H1 (cell line): Measurements from ENCODE around the gene SH3GL1. TPM values are rescaled to one million over a fixed set of nuclear protein-coding genes. Genes with fewer than 3 reads are reported as not detected.

ENCODE experiments used
- CTCF ChIA-PET: fragments of 300-600 bp; sonication (Branson Sonifier 250); formaldehyde crosslinking; loops from one replicate; lab custom pipeline; 2021; ENCODE audit not compliant: partially characterized antibody; lab: Charles Lee
- POLR2A ChIA-PET: fragments of 300-600 bp; sonication (Branson Sonifier 250); formaldehyde crosslinking; loops from one replicate; lab custom pipeline; 2021; ENCODE audit warnings: inconsistent platforms; ENCODE audit not compliant: partially characterized antibody; lab: Charles Lee
- DNase-seq, 2 experiments: peaks; one replicate each; pipeline versions ENCODE4 v3.0.0 to v3.0.0-alpha.2; 2010 to 2022; ENCODE audit warnings: low spot score in 2 of 2, low read depth in 1 of 2, mixed read lengths in 1 of 2
- FAIRE-seq: peaks from 2 replicates; lab custom pipeline; 2011; peaks lifted over from hg19 to GRCh38; lab: Jason Lieb, UNC
- H2AFZ ChIP-seq: 2 replicates; pipeline ENCODE4 v1.8.1; 2012; ENCODE audit warnings: low read length, inconsistent platforms
- H2AK5ac ChIP-seq: 2 replicates; pipeline ENCODE4 v1.6.1; 2013; ENCODE audit warnings: low read depth, low read length
- H2BK120ac ChIP-seq: replicated peaks from 2 replicates; pipeline ENCODE3; 2013; ENCODE audit warnings: low read depth, low read length, inconsistent platforms
- H2BK12ac ChIP-seq: 2 replicates; pipeline ENCODE4 v1.6.1; 2013; ENCODE audit warnings: low read depth, low read length
- H2BK15ac ChIP-seq: 2 replicates; pipeline ENCODE4 v1.6.1; 2013; ENCODE audit warnings: low read length
- H2BK20ac ChIP-seq: 2 replicates; pipeline ENCODE4 v1.6.1; 2013; ENCODE audit warnings: low read length
- H2BK5ac ChIP-seq: 2 replicates; pipeline ENCODE4 v1.6.1; 2013; ENCODE audit warnings: low read depth, low read length
- H3K14ac ChIP-seq: 2 replicates; pipeline ENCODE4 v1.6.1; 2013; ENCODE audit warnings: inconsistent platforms; ENCODE audit not compliant: insufficient read length
- H3K18ac ChIP-seq: 2 replicates; pipeline ENCODE4 v1.6.1; 2013; ENCODE audit warnings: low read length; ENCODE audit errors: extremely low read depth
- H3K23ac ChIP-seq: 2 replicates; pipeline ENCODE4 v1.6.1; 2013; ENCODE audit warnings: inconsistent platforms; ENCODE audit not compliant: insufficient read length
- H3K23me2 ChIP-seq: 2 replicates; pipeline ENCODE4 v1.6.1; 2013; ENCODE audit warnings: low read depth, low read length
- H3K27ac ChIP-seq: 2 replicates; pipeline ENCODE4 v1.6.1; 2011; ENCODE audit warnings: low read depth, low read length, inconsistent platforms
- H3K27me3 ChIP-seq, 4 experiments: replicated peaks in 1 of 4; 1 replicate in 1 of 4; 2 replicates in 3 of 4; pipeline versions ENCODE4 v1.6.1 to v1.8.1; 2011 to 2013; ENCODE audit warnings: low read length in 3 of 4, mild to moderate bottlenecking in 3 of 4, inconsistent platforms in 2 of 4, mixed read lengths in 2 of 4, moderate library complexity in 1 of 4; ENCODE audit not compliant: control insufficient read depth in 3 of 4, insufficient read depth in 3 of 4; ENCODE audit errors: extremely low read depth in 1 of 4
- H3K36me3 ChIP-seq, 4 experiments: 2 replicates each; pipeline versions ENCODE4 v1.6.1 to v1.8.1; 2011 to 2013; ENCODE audit warnings: mild to moderate bottlenecking in 4 of 4, low read length in 3 of 4, moderate library complexity in 2 of 4, control low read depth in 1 of 4, inconsistent platforms in 1 of 4; ENCODE audit not compliant: insufficient read depth in 4 of 4, control insufficient read depth in 2 of 4
- H3K4ac ChIP-seq: replicated peaks from 2 replicates; pipeline ENCODE3; 2013; ENCODE audit warnings: low read length, low read depth, mixed read lengths, inconsistent platforms; ENCODE audit not compliant: insufficient read length
- H3K4me1 ChIP-seq, 4 experiments: replicated peaks in 1 of 4; 1 replicate in 1 of 4; 2 replicates in 3 of 4; pipeline versions ENCODE4 v1.6.1 to v1.8.1; 2011 to 2013; ENCODE audit warnings: low read length in 3 of 4, inconsistent platforms in 2 of 4, mixed read lengths in 1 of 4; ENCODE audit not compliant: insufficient read depth in 4 of 4, control insufficient read depth in 3 of 4
- H3K4me2 ChIP-seq, 2 experiments: 2 replicates each; pipeline versions ENCODE4 v1.6.1 to v1.8.1; 2011 to 2013; ENCODE audit warnings: low read depth in 2 of 2, low read length in 2 of 2, control low read depth in 1 of 2, inconsistent platforms in 1 of 2, mild to moderate bottlenecking in 1 of 2; ENCODE audit not compliant: insufficient read depth in 1 of 2
- H3K4me3 ChIP-seq, 4 experiments: fragments of 200-600, 300-600 bp in 1 of 4; sonication (generic), shearing (Covaris generic), sonication (Bioruptor Twin) in 1 of 4; 2 replicates each; pipeline versions ENCODE4 v1.5.1 to v1.8.1; 2011 to 2016; ENCODE audit warnings: low read length in 4 of 4, low read depth in 3 of 4, control low read depth in 2 of 4, inconsistent platforms in 2 of 4, mild to moderate bottlenecking in 2 of 4, mixed read lengths in 1 of 4, moderate library complexity in 1 of 4; ENCODE audit not compliant: insufficient read depth in 2 of 4; ENCODE audit errors: extremely low read depth in 1 of 4
- H3K56ac ChIP-seq: replicated peaks from 2 replicates; pipeline ENCODE3; 2013; ENCODE audit warnings: low read depth, mild to moderate bottlenecking, mixed read lengths, low read length, inconsistent platforms; ENCODE audit not compliant: insufficient read length
- H3K79me1 ChIP-seq: 2 replicates; pipeline ENCODE4 v1.6.1; 2013; ENCODE audit warnings: low read depth, low read length, control low read depth
- H3K79me2 ChIP-seq, 2 experiments: 2 replicates each; pipeline versions ENCODE4 v1.6.1 to v1.8.1; 2012 to 2013; ENCODE audit warnings: low read length in 2 of 2, mild to moderate bottlenecking in 2 of 2, inconsistent platforms in 1 of 2; ENCODE audit not compliant: insufficient read depth in 2 of 2, control insufficient read depth in 1 of 2
- H3K9ac ChIP-seq, 4 experiments: replicated peaks in 1 of 4; 1 replicate in 1 of 4; 2 replicates in 3 of 4; pipeline versions ENCODE4 v1.6.1 to v1.8.1; 2011 to 2013; ENCODE audit warnings: low read depth in 3 of 4, low read length in 3 of 4, control low read depth in 2 of 4, mild to moderate bottlenecking in 2 of 4, moderate library complexity in 2 of 4, inconsistent platforms in 1 of 4; ENCODE audit errors: extremely low read depth in 1 of 4
- H3K9me3 ChIP-seq, 2 experiments: 2 replicates each; pipeline versions ENCODE4 v1.6.1 to v1.8.1; 2012 to 2013; ENCODE audit warnings: mild to moderate bottlenecking in 2 of 2, moderate library complexity in 2 of 2, control low read depth in 1 of 2, inconsistent platforms in 1 of 2, low read depth in 1 of 2, low read length in 1 of 2, mixed read lengths in 1 of 2; ENCODE audit not compliant: insufficient read depth in 2 of 2
- H4K20me1 ChIP-seq, 2 experiments: replicated peaks in 1 of 2; 2 replicates each; pipeline versions ENCODE3 to v1.8.1; 2011 to 2013; ENCODE audit warnings: inconsistent platforms in 2 of 2, low read length in 2 of 2, mild to moderate bottlenecking in 1 of 2; ENCODE audit not compliant: insufficient read depth in 2 of 2, control insufficient read depth in 1 of 2
- H4K5ac ChIP-seq: 2 replicates; pipeline ENCODE4 v1.6.1; 2013; ENCODE audit warnings: low read length, low read depth, mixed read lengths, inconsistent platforms; ENCODE audit not compliant: insufficient read length
- H4K8ac ChIP-seq: 2 replicates; pipeline ENCODE4 v1.8.0; 2013; ENCODE audit warnings: mild to moderate bottlenecking, moderate library complexity, low read length, inconsistent platforms; ENCODE audit not compliant: insufficient read depth; ENCODE audit errors: extremely low read depth
- H4K91ac ChIP-seq: replicated peaks from 2 replicates; pipeline ENCODE3; 2013; ENCODE audit warnings: low read length, mixed read lengths, inconsistent platforms; ENCODE audit not compliant: insufficient read length
- CBX5 ChIP-seq: fragments of 300-800, 300-1000 bp; sonication (generic); IDR thresholded peaks from 2 replicates; pipeline ENCODE4 v1.7.1; 2016; ENCODE audit warnings: antibody characterized with exemption, low read length, low read depth
- WGBS, 2 experiments: shearing (Covaris generic) in 1 of 2; methylation state at CpG; one replicate each; pipeline versions ENCODE4 v1.1.6 to v1.1.7; 2013 to 2015; ENCODE audit warnings: low lambda C conversion rate in 2 of 2, mixed read lengths in 2 of 2, inconsistent platforms in 1 of 2, low coverage in 1 of 2, missing lambda C conversion rate in 1 of 2; ENCODE audit not compliant: insufficient replicate concordance in 2 of 2, insufficient coverage in 1 of 2, insufficient read length in 1 of 2; ENCODE audit errors: extremely low coverage in 1 of 2, missing lambda C conversion rate in 1 of 2; 5-methylcytosine and 5-hydroxymethylcytosine counted together
- polyA plus RNA-seq, 7 experiments: library from polyadenylated mRNA; depleted of rRNA in 3 of 7; stranded (reverse) in 5 of 7; unstranded in 2 of 7; fragments of >200 nt in 5 of 7; fragments of 200-250 nt in 2 of 7; gene quantifications; 1 replicate in 5 of 7; 2 replicates in 1 of 7; 4 replicates in 1 of 7; pipeline versions ENCODE4 v1.2.1 to v1.2.3, GENCODE V29; 2011 to 2013; ENCODE audit warnings: missing spikeins in 2 of 7, mixed read lengths in 2 of 7
- total RNA-seq: library from RNA; stranded (reverse); fragmentation: NEBNext Ultra II Directional; extraction: Animal tissue kit (Norgen Biotek cat#: 25700); gene quantifications from 2 replicates; pipeline ENCODE4 v1.2.1, GENCODE V29; 2021

SH3GL1 gene
- total and polyA plus RNA-seq, 2 of the 8 experiments (the other 6 are each of a cell fraction or from before 2014, with no cell fraction given) = 81.5 to 102 TPM

DNA sequence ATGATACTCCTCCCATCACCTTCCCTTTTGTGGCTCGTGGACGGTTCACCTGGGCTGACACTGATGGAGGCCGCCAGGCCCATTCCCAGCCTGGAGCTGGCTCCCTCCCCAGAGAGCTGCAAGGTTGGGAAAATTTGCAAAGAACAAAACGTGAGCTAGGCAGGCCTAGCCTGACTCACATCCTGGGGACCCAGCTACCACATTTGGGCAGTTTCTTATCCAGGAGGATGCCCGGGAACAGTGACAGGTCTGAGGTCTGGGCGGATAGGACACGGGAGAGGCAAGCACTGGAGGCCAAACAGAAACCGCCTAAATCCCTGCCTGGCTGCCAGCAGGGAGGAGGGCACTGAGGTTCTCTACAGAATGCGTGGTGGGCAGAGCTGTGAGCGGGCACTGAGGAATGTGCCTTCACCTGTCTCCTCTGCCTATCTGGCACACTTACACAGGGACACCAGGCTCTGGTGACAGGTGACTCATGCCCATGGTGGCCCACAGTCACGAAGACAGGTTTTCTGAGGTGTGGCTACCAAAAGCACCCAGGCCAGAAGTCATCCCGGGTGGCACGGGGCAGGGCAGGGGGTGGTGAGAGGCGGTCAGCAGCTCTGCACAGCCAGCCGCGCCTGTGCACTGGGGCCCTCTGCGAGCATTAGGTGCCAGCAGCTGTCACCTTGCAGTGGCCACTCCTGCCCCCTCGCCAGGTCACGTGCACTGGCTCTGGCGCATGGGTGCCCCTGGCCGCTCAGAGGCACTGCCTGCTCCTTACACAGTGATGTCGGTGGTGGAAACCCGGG is 23.2 kb downstream of the SH3GL1 start:
- H2BK120ac ChIP-seq = no peak overlapping the region
- ChIA-PET CTCF (interaction anchor here (0.7 to 6.3 kb wide), 11 partner anchors 7 to 123 kb away, joined by 3 to 72 read pairs (median 6); partner anchors contain the start of genes CHAF1A and SH3GL1), POLR2A (interaction anchor here (0.7 to 5.8 kb wide), 13 partner anchors 9 to 49 kb away, joined by 3 to 63 read pairs (median 4); partner anchors contain the start of gene MPND)
- no peak overlapping the region for H4K5ac ChIP-seq
- H2BK15ac ChIP-seq = no peak overlapping the region
- peaks cover 0 to 43% of the 10 kb centered on the region in 2 experiments; a peak in 1 of 4 replicates for H3K79me2 ChIP-seq
- 86% methylated on average over 22 of the region's 23 CpGs; no CpG with 5 or more reads in 1 of the 2 experiments for WGBS, 2 experiments
- H3K27me3 ChIP-seq = no peaks in the 10 kb centered on the region
- no peak overlapping the region for H2BK20ac ChIP-seq
- H3K56ac ChIP-seq = no peak overlapping the region
- no peaks in the 10 kb centered on the region for H3K9me3 ChIP-seq
- no peak overlapping the region; a peak in 1 of 7 replicates for H3K9ac ChIP-seq
- H3K4me3 ChIP-seq = no peak overlapping the region
- H3K18ac ChIP-seq = no peak overlapping the region
- no peaks in the 10 kb centered on the region for H3K36me3 ChIP-seq
- H3K4ac ChIP-seq = no peak overlapping the region
- no peak for FAIRE-seq
- no peaks in the 10 kb centered on the region for H3K23me2 ChIP-seq
- peak overlapping the region; percentile 34 for H4K91ac ChIP-seq
- no peak overlapping the region for H2AFZ ChIP-seq
- DNase-seq = no peak
- H2AK5ac ChIP-seq = 0 out of 2 replicates have a peak overlapping the region, but pooled peaks have one; percentile 6
- H4K20me1 ChIP-seq = peaks cover 15 to 42% of the 10 kb centered on the region in 2 experiments
- H2BK5ac ChIP-seq = no peak overlapping the region
- H3K27ac ChIP-seq = no peak overlapping the region
- peaks cover 5 to 43% (median 35%) of the 10 kb centered on the region in 4 experiments for H3K4me1 ChIP-seq
- peaks cover 12% of the 10 kb centered on the region for H3K79me1 ChIP-seq
- no peak overlapping the region for H3K23ac ChIP-seq
- H4K8ac ChIP-seq = peak overlapping the region; percentile 80; the same call in 1 of the 2 replicates
- H3K14ac ChIP-seq = no peak overlapping the region
- H3K4me2 ChIP-seq = no peak overlapping the region; a peak in 1 of 4 replicates
- no peak overlapping the region for H2BK12ac ChIP-seq
- no peak for TF ChIP-seq CBX5
